ENCODE measurements around the gene C20orf144. TPM values are rescaled to one million over a fixed set of nuclear protein-coding genes. Genes with fewer than 3 reads are reported as not detected.

C20orf144 gene
- total RNA-seq, 1 donor = under 0.01 TPM

GRCh38 chr20:33654680-33655161, 7.4 kb upstream of the C20orf144 start:
- no peak for DNase-seq (ENCODE audit: low read depth)
- H3K4me3 ChIP-seq (ENCODE audit: low read depth, low read length) = no peak overlapping the region
- TF ChIP-seq, protein P1, sequence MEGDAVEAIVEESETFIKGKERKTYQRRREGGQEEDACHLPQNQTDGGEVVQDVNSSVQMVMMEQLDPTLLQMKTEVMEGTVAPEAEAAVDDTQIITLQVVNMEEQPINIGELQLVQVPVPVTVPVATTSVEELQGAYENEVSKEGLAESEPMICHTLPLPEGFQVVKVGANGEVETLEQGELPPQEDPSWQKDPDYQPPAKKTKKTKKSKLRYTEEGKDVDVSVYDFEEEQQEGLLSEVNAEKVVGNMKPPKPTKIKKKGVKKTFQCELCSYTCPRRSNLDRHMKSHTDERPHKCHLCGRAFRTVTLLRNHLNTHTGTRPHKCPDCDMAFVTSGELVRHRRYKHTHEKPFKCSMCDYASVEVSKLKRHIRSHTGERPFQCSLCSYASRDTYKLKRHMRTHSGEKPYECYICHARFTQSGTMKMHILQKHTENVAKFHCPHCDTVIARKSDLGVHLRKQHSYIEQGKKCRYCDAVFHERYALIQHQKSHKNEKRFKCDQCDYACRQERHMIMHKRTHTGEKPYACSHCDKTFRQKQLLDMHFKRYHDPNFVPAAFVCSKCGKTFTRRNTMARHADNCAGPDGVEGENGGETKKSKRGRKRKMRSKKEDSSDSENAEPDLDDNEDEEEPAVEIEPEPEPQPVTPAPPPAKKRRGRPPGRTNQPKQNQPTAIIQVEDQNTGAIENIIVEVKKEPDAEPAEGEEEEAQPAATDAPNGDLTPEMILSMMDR (IDR thresholded peaks at IDR 0.05; ENCODE audit: insufficient read depth, low read depth, low read length) = no peak

- TF ChIP-seq, protein P1 (IDR thresholded peaks at IDR 0.05; ENCODE audit: insufficient read depth, low read depth, low read length) = no peak
- no peak overlapping the region for H3K4me3 ChIP-seq (ENCODE audit: low read depth, low read length)
- DNase-seq (ENCODE audit: low read depth) = no peak
Measured at GRCh38 chr20:33655164-33655563, 7.0 kb upstream of the C20orf144 start.

DNA sequence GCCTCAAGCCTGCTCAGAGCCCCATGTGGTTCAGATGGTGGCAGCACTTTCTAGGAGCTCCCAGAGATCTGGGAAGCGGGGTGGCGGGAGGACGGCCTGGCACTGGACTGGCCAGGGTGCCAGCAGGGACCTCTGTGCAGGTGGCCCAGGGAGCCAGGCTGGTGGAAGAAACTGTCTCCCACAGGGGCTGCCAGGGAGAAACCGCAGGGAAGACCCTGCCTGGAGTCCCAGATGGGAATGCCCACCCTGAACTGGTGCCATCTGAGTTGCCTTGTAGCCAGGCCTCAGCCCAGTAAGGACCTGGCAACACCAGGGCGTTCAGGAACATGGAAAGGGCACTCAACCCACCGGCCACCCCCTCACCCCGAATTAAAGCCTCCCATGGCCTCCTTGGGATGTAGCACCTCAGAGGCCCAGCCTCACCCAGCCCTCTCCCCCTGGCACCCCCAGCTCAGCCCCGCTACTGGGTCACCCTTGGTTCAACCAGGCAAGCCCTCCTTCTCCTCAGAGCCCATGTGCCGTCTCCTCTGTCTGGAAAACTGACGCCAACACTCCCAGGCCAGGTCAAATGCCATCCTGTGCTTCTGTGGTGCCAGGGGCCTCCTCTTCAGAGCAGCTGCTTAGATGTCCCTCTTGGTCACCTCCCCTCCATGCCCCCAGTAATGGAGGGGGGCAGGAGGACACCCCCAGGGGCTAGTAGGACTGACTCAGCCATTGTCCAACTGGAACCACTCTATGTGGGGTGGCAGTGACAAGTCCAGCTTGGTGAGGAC, 5.9 kb upstream of the C20orf144 start:
- no peak overlapping the region for H3K4me3 ChIP-seq (ENCODE audit: low read depth, low read length)
- TF ChIP-seq, protein P1 (IDR thresholded peaks at IDR 0.05; ENCODE audit: insufficient read depth, low read depth, low read length) = no peak
- no peak for DNase-seq (ENCODE audit: low read depth)

GRCh38 chr20:33656783-33657703, 5.1 kb upstream of the C20orf144 start:
- no peak overlapping the region for H3K4me3 ChIP-seq (ENCODE audit: low read depth, low read length)
- TF ChIP-seq, protein P1 (IDR thresholded peaks at IDR 0.05; ENCODE audit: insufficient read depth, low read depth, low read length) = no peak
- DNase-seq (ENCODE audit: low read depth) = no peak

GRCh38 chr20:33657704-33658095, 4.4 kb upstream of the C20orf144 start:
- H3K4me3 ChIP-seq (ENCODE audit: low read depth, low read length) = no peak overlapping the region
- TF ChIP-seq, protein P1 (IDR thresholded peaks at IDR 0.05; ENCODE audit: insufficient read depth, low read depth, low read length) = no peak
- DNase-seq (ENCODE audit: low read depth) = no peak

DNA sequence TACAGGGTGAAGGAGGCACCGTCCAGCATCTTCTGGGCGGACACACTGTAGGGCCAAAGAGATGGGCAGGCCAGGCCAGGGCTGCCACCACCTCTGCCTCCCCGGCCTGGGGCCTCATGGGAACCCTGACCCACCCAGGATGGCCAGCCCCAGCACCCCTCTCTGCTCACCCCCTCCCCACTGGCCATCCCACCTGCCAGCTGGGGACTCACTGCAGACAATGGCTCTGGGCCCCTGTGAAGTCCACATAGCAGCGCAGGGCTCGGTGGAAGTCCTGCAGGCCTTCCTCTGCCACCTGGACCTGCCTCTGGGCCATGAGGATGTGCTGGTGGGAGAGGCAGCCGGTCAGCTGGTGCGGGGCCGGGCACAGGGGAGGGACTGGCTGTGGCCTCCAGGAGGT, 3.6 kb upstream of the C20orf144 start:
- no peak for DNase-seq (ENCODE audit: low read depth)
- TF ChIP-seq, protein P1 (IDR thresholded peaks at IDR 0.05; ENCODE audit: insufficient read depth, low read depth, low read length) = no peak
- no peak overlapping the region for H3K4me3 ChIP-seq (ENCODE audit: low read depth, low read length)
